Calu3 (cell line): ENCODE results near the gene HLX. TPM values are rescaled to one million over a fixed set of nuclear protein-coding genes. Genes with fewer than 3 reads are reported as not detected.

ENCODE experiments used
- BruUV-seq: library from RNA; stranded (reverse); fragments of 400-500 nt; replicated peaks from 2 replicates; lab custom pipeline; 2021; lab: Mats Ljungman, UMichigan
- CTCF ChIA-PET: fragments of 300-600 bp; sonication (Branson Sonifier 250); formaldehyde crosslinking; loops from one replicate; lab custom pipeline; 2022; ENCODE audit warnings: antibody characterized with exemption; lab: Charles Lee
- DNase-seq: peaks from one replicate; pipeline ENCODE4 v3.0.0; 2022
- H3K27ac Mint-ChIP-seq: one replicate; pipeline ENCODE4 v1.8.0; 2022; ENCODE audit warnings: mixed read lengths; ENCODE audit not compliant: unreplicated experiment
- H3K27me3 Mint-ChIP-seq: one replicate; pipeline ENCODE4 v1.8.0; 2022; ENCODE audit warnings: mixed read lengths; ENCODE audit not compliant: unreplicated experiment
- H3K36me3 Mint-ChIP-seq: one replicate; pipeline ENCODE4 v1.8.0; 2022; ENCODE audit warnings: mild to moderate bottlenecking, moderate library complexity, mixed read lengths; ENCODE audit not compliant: insufficient read depth, unreplicated experiment
- H3K4me1 Mint-ChIP-seq: one replicate; pipeline ENCODE4 v1.8.0; 2022; ENCODE audit warnings: mild to moderate bottlenecking, low read depth, mixed read lengths; ENCODE audit not compliant: unreplicated experiment
- H3K4me3 Mint-ChIP-seq: one replicate; pipeline ENCODE4 v1.8.0; 2022; ENCODE audit warnings: mild to moderate bottlenecking, low read depth, moderate library complexity, mixed read lengths; ENCODE audit not compliant: unreplicated experiment
- H3K9me3 Mint-ChIP-seq: one replicate; pipeline ENCODE4 v1.8.0; 2022; ENCODE audit warnings: low read depth, mixed read lengths; ENCODE audit not compliant: unreplicated experiment
- CTCF ChIP-seq: fragments of 200-600 bp; IDR thresholded peaks from one replicate; pipeline ENCODE4 v1.8.0; 2022; ENCODE audit warnings: antibody characterized with exemption; ENCODE audit not compliant: unreplicated experiment
- intact Hi-C: fragments of 100-400 bp; cut with micrococcal nuclease; formaldehyde crosslinking; loops from one replicate; pipeline ENCODE4 v1.10.0; 2022; ENCODE audit not compliant: unreplicated experiment
- total RNA-seq: library from RNA; stranded (reverse); gene quantifications from 2 replicates; pipeline ENCODE4 v1.2.3, GENCODE V29; 2022

HLX gene
- total RNA-seq, 1 experiment from 2014 or later, result 0.09 TPM

- Mint-ChIP-seq H3K36me3 (no peaks in the 10 kb centered on the region), H3K9me3 (no peaks in the 10 kb centered on the region), H3K27ac (no peak overlapping the region), H3K4me3 (no peak overlapping the region), H3K4me1 (no peaks in the 10 kb centered on the region), H3K27me3 (peaks cover 40% of the 10 kb centered on the region)
- TF ChIP-seq CTCF, result no peak
- CTCF ChIA-PET, result no interaction called here
- DNase-seq, result no peak
- no TSS peak for BruUV-seq
- intact Hi-C loops, result no loop called here
These were observed 42.9 kb downstream of the HLX start for GRCh38 chr1:220921971-220922635.

GRCh38 chr1:220922951-220923350 lies 43.7 kb downstream of the HLX start:
- H3K27me3 Mint-ChIP-seq, result peaks cover 47% of the 10 kb centered on the region
- H3K36me3 Mint-ChIP-seq, result no peaks in the 10 kb centered on the region
- H3K4me3 Mint-ChIP-seq, result no peak overlapping the region
- no peak overlapping the region for H3K27ac Mint-ChIP-seq
- DNase-seq, result no peak
- no peak for TF ChIP-seq CTCF
- H3K9me3 Mint-ChIP-seq, result no peaks in the 10 kb centered on the region
- CTCF ChIA-PET, result no interaction called here
- no peaks in the 10 kb centered on the region for H3K4me1 Mint-ChIP-seq
- BruUV-seq, result no TSS peak
- intact Hi-C loops, result no loop called here

GRCh38 chr1:220924331-220924970 lies 45.2 kb downstream of the HLX start:
- CTCF ChIA-PET, result no interaction called here
- no peak for DNase-seq
- Mint-ChIP-seq H3K9me3 (no peaks in the 10 kb centered on the region), H3K27me3 (peaks cover 62% of the 10 kb centered on the region), H3K36me3 (no peaks in the 10 kb centered on the region), H3K27ac (no peak overlapping the region), H3K4me1 (no peaks in the 10 kb centered on the region), H3K4me3 (no peak overlapping the region)
- no peak for TF ChIP-seq CTCF
- intact Hi-C loops, result no loop called here
- no TSS peak for BruUV-seq

- DNase-seq, result no peak
These were observed 46.5 kb downstream of the HLX start for GRCh38 chr1:220925707-220926106.

More at GRCh38 chr1:220925707-220926106, 46.5 kb downstream of the HLX start:
- H3K36me3 Mint-ChIP-seq, result no peaks in the 10 kb centered on the region
- no peak overlapping the region for H3K27ac Mint-ChIP-seq
- no peaks in the 10 kb centered on the region for H3K4me1 Mint-ChIP-seq
- intact Hi-C loops, result no loop called here
- BruUV-seq, result no TSS peak
- TF ChIP-seq CTCF, result no peak
- H3K4me3 Mint-ChIP-seq, result no peak overlapping the region
- H3K27me3 Mint-ChIP-seq, result peaks cover 62% of the 10 kb centered on the region
- CTCF ChIA-PET, result no interaction called here
- no peaks in the 10 kb centered on the region for H3K9me3 Mint-ChIP-seq
